CD8-positive, alpha-beta memory T cell (primary cell): ENCODE data around the gene NR3C1. TPM values are rescaled to one million over a fixed set of nuclear protein-coding genes. Genes with fewer than 3 reads are reported as not detected.
A peak's percentile ranks its signal among the peaks of the same experiment; 100 is the strongest.

ENCODE experiments used
- CTCF ChIA-PET: fragments of 350-600 bp; sonication (Branson Sonifier 250); formaldehyde crosslinking; loops from one replicate; lab custom pipeline; 2021; ENCODE audit warnings: antibody characterized with exemption; lab: Charles Lee
- POLR2A ChIA-PET: fragments of 350-600 bp; sonication (Branson Sonifier 250); formaldehyde crosslinking; loops from one replicate; lab custom pipeline; 2021; ENCODE audit warnings: antibody characterized with exemption; lab: Charles Lee
- DNase-seq, 5 donors: peaks; one replicate each; pipeline versions ENCODE4 v3.0.0 to v3.0.0-alpha.2; 2020 to 2022; ENCODE audit warnings: mixed read lengths in 1 of 5
- H3K27ac ChIP-seq: one replicate; pipeline ENCODE4 v1.7.0; 2013; ENCODE audit warnings: low read depth, mild to moderate bottlenecking, low read length, moderate library complexity
- H3K27me3 ChIP-seq: 2 replicates; pipeline ENCODE4 v1.7.0; 2013; ENCODE audit warnings: low read length, mild to moderate bottlenecking; ENCODE audit not compliant: insufficient read depth, poor library complexity, severe bottlenecking
- H3K36me3 ChIP-seq: 2 replicates; pipeline ENCODE4 v1.7.0; 2013; ENCODE audit warnings: mild to moderate bottlenecking, low read length, moderate library complexity; ENCODE audit not compliant: insufficient read depth
- H3K4me1 ChIP-seq: 2 replicates; pipeline ENCODE4 v1.7.0; 2013; ENCODE audit warnings: mild to moderate bottlenecking, low read length, moderate library complexity; ENCODE audit not compliant: insufficient read depth
- H3K4me3 ChIP-seq: 2 replicates; pipeline ENCODE4 v1.7.0; 2013; ENCODE audit warnings: mild to moderate bottlenecking, low read length
- H3K9me3 ChIP-seq: 2 replicates; pipeline ENCODE4 v1.7.0; 2013; ENCODE audit warnings: mild to moderate bottlenecking, low read length
- H3K27ac Mint-ChIP-seq, 8 donors: one replicate each; pipeline ENCODE4 v1.8.0; 2020 to 2021; ENCODE audit warnings: mixed read lengths in 8 of 8, mild to moderate bottlenecking in 6 of 8, inconsistent platforms in 3 of 8, moderate library complexity in 3 of 8
- H3K27me3 Mint-ChIP-seq, 2 donors: one replicate each; pipeline ENCODE4 v1.8.0; 2020 to 2021; ENCODE audit warnings: mixed read lengths in 2 of 2, mild to moderate bottlenecking in 1 of 2, moderate library complexity in 1 of 2
- H3K36me3 Mint-ChIP-seq, 3 donors: one replicate each; pipeline ENCODE4 v1.8.0; 2020 to 2021; ENCODE audit warnings: mixed read lengths in 3 of 3, inconsistent platforms in 1 of 3, mild to moderate bottlenecking in 1 of 3
- H3K4me1 Mint-ChIP-seq, 3 donors: one replicate each; pipeline ENCODE4 v1.8.0; 2020 to 2021; ENCODE audit warnings: mixed read lengths in 3 of 3, inconsistent platforms in 1 of 3, mild to moderate bottlenecking in 1 of 3
- H3K4me3 Mint-ChIP-seq, 7 donors: one replicate each; pipeline ENCODE4 v1.8.0; 2020 to 2021; ENCODE audit warnings: mixed read lengths in 7 of 7, mild to moderate bottlenecking in 6 of 7, moderate library complexity in 4 of 7, inconsistent platforms in 2 of 7
- H3K9me3 Mint-ChIP-seq, 5 donors: one replicate each; pipeline ENCODE4 v1.8.0; 2020 to 2022; ENCODE audit warnings: mixed read lengths in 5 of 5, mild to moderate bottlenecking in 3 of 5, moderate library complexity in 2 of 5, inconsistent platforms in 1 of 5
- polyA plus RNA-seq: library from polyadenylated mRNA; unstranded; fragments of 300-500 nt; fragmentation: Illumina TruSeq; gene quantifications from one replicate; pipeline ENCODE4 v1.2.3, GENCODE V29; 2021
- total RNA-seq, 2 experiments: library from RNA; stranded (reverse); gene quantifications; one replicate each; pipeline ENCODE4 v1.2.3, GENCODE V29; 2021

Gene NR3C1
- total and polyA plus RNA-seq, 3 experiments from 2014 or later: 65.3 to 85.5 (median 66.5) TPM

DNA sequence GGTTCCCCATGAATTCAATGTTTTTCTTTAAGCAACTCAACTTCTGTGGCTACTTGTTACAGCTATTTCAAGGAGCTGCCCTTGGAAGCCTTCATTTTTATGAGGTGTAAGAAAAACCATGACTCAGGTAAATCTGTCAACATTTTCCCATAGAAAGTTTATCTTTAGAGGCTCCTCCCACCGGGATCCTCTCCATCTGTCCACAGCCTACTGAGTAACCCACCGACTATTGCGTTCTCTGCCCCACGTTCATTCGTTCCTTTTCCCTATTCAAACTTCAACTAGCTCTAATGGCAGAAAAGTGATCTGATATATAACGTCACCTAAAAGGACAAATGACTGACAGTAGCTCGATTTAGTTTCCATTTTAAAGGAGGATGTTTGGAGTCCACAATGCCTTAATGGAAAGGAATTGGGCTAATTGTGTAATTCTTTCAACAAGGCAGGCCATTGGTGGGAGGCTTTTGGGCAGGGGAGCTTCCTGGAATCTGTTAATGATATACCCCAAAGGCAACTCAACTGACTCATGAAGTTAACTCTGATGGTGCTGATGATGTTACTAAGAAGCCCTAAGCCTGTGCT lies 29.3 kb upstream of the NR3C1 start:
- Histone ChIP-seq H3K4me3 (no peak overlapping the region), H3K4me1 (peaks cover 19% of the 10 kb centered on the region), H3K9me3 (no peaks in the 10 kb centered on the region), H3K27me3 (no peaks in the 10 kb centered on the region), H3K27ac (no peak overlapping the region), H3K36me3 (no peaks in the 10 kb centered on the region)
- no peaks in the 10 kb centered on the region for H3K27me3 Mint-ChIP-seq
- H3K27ac Mint-ChIP-seq: peak overlapping the region in 2 of 8 donors; percentile 13
- peak overlapping the region in 4 of 7 donors; percentile 15 to 62 (median 37) for H3K4me3 Mint-ChIP-seq
- H3K4me1 Mint-ChIP-seq: peaks cover 41 to 90% (median 77%) of the 10 kb centered on the region in 3 donors
- ChIA-PET POLR2A (interaction anchor here (0.5 to 5.7 kb wide), 3 partner anchors 14 to 434 kb away, joined by 3 to 123 read pairs (median 3); partner anchors contain the start of gene NR3C1), CTCF (interaction anchor here (1.3 to 5.7 kb wide), 2 partner anchors 23 to 29 kb away, joined by 3 to 71 read pairs; partner anchors contain the start of gene NR3C1)
- H3K9me3 Mint-ChIP-seq: no peaks in the 10 kb centered on the region
- peaks cover 0 to 8% (median 1%) of the 10 kb centered on the region in 3 donors for H3K36me3 Mint-ChIP-seq
- no peak for DNase-seq

DNA sequence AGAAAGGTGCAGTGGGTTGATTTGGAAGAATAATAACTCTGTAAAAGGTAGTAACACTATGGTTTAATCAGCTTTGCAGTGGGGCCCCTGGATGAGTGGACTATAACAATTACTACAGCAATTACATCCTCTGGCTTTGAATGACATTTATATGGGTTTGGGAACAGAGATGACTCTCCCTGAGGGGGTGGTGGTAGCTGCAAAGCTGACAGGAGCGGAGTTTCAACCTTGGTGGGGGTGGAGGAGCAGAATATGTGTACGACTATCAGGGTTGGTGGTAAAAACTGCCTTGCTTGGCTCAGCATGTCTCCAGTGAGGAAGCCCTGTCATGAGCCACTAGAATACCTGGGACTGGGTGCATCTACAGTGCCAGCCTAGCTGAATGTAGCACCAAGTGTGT lies 28.3 kb upstream of the NR3C1 start:
- no peaks in the 10 kb centered on the region for H3K27me3 ChIP-seq
- ChIA-PET POLR2A (interaction anchor here (0.6 to 5.7 kb wide), 2 partner anchors 19 to 28 kb away, joined by 3 to 123 read pairs; partner anchors contain the start of gene NR3C1), CTCF (interaction anchor here (5.7 kb wide), 1 partner anchor 28 kb away, joined by 71 read pairs; the partner anchor contains the start of gene NR3C1)
- Mint-ChIP-seq H3K4me1 (peaks cover 42 to 90% (median 77%) of the 10 kb centered on the region in 3 donors), H3K36me3 (peaks cover 0 to 8% (median 2%) of the 10 kb centered on the region in 3 donors), H3K27ac (peak overlapping the region in 4 of 8 donors; percentile 2 to 74 (median 36)), H3K27me3 (no peaks in the 10 kb centered on the region), H3K9me3 (no peaks in the 10 kb centered on the region), H3K4me3 (peak overlapping the region in 2 of 7 donors; percentile 5 to 62)
- H3K36me3 ChIP-seq: no peaks in the 10 kb centered on the region
- no peak for DNase-seq
- no peaks in the 10 kb centered on the region for H3K9me3 ChIP-seq
- peaks cover 19% of the 10 kb centered on the region for H3K4me1 ChIP-seq
- no peak overlapping the region for H3K4me3 ChIP-seq
- no peak overlapping the region for H3K27ac ChIP-seq

DNA sequence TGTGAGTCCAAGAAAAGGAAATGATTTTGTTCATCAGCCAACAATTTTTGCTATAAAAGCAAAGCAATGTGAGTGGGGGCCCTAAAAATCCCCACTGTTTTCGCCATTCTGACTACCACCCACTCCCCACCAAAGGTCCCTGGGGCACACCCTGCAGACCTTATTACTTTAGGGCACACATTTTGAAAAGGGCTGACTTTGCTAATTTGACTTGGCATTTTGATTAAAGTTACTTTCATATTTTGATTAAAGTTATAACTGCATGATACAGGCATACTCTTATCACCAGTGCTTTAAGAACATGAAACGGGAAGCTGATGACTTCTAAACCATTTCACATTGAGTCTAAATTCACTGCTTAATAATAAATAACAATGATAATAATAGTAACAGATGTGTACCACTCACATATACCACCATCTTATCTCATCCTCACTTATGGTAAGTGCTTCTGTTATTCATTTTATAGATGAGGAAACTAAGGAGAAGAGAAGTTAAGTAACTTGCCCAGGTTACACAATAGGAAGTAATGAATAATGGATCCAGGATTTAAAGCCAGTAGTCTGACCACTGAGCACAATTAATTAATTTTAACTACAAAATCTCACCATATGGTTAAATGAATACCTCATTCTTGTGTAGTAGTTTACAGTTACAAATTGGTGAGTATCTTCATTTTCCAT lies 25.4 kb upstream of the NR3C1 start:
- Mint-ChIP-seq H3K4me3 (peak overlapping the region in 1 of 7 donors; percentile 5), H3K4me1 (peaks cover 18 to 75% (median 59%) of the 10 kb centered on the region in 3 donors), H3K36me3 (peaks cover 0 to 6% (median 2%) of the 10 kb centered on the region in 3 donors), H3K9me3 (no peaks in the 10 kb centered on the region), H3K27ac (peak overlapping the region in 1 of 8 donors; percentile 22), H3K27me3 (no peaks in the 10 kb centered on the region)
- H3K27me3 ChIP-seq: no peaks in the 10 kb centered on the region
- POLR2A ChIA-PET: interaction anchor here (1.5 kb wide), 1 partner anchor 24 kb away, joined by 3 read pairs; no protein-coding TSS in a partner anchor
- CTCF ChIA-PET: no interaction called here
- H3K9me3 ChIP-seq: no peaks in the 10 kb centered on the region
- no peak overlapping the region for H3K4me3 ChIP-seq
- H3K36me3 ChIP-seq: no peaks in the 10 kb centered on the region
- H3K4me1 ChIP-seq: peaks cover 5% of the 10 kb centered on the region
- no peak for DNase-seq
- H3K27ac ChIP-seq: no peak overlapping the region

DNA sequence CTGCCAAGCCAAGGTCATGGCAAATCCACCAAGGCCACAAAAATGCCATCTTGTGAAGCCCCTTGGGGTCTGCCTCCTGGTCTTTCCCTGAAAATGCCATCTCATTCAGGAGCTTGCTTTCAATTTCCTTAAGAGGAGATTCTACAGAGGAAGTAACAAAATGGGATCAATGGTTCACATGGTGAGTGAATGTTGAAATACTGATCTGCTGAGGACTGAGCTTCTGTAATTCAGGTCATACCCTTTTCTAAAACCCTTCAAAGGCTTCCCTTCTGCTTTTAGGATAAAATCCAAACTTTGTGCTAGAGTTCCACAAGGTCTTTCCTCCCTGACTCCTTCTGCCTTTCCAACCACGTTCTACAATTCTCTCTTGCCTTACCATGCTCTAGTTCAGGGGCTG lies 24.7 kb upstream of the NR3C1 start:
- Mint-ChIP-seq H3K36me3 (peaks cover 0 to 6% (median 2%) of the 10 kb centered on the region in 3 donors), H3K27me3 (no peaks in the 10 kb centered on the region), H3K9me3 (no peaks in the 10 kb centered on the region), H3K4me1 (peaks cover 14 to 75% (median 53%) of the 10 kb centered on the region in 3 donors), H3K4me3 (no peak overlapping the region), H3K27ac (no peak overlapping the region)
- no peaks in the 10 kb centered on the region for H3K9me3 ChIP-seq
- H3K27ac ChIP-seq: no peak overlapping the region
- no peaks in the 10 kb centered on the region for H3K4me1 ChIP-seq
- H3K4me3 ChIP-seq: no peak overlapping the region
- no peak for DNase-seq
- POLR2A ChIA-PET: interaction anchor here (1.5 kb wide), 1 partner anchor 24 kb away, joined by 3 read pairs; no protein-coding TSS in a partner anchor
- CTCF ChIA-PET: no interaction called here
- H3K36me3 ChIP-seq: no peaks in the 10 kb centered on the region
- no peaks in the 10 kb centered on the region for H3K27me3 ChIP-seq

DNA sequence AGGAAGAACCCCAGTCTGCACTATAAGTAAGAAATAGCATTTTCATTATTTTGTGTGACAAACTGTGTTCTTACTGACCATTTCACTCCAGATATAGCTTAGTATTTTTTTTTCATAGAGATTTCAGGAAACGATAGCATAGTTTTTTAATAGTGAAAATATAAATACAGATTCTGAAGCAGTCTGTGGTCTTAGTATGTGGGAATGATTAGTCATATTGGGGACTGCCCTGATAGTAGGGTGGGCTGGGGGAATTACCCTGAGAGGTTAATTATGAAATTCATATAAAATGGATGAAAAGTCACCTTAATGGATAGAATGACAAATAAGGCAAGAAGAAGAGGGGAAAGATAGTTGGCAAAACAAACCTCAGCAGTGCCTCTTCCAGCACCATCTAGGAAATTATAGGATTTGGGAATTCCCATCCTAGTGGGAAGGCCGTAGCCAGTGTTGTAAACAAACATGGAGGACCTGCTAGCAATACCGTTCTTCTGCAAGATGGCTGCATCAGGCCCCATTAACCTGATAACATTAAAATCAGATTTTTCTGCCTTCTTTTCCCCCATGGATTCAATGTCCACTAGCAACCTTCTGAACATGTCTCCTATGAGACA lies 23.7 kb upstream of the NR3C1 start:
- peaks cover 14 to 66% (median 49%) of the 10 kb centered on the region in 3 donors for H3K4me1 Mint-ChIP-seq
- no peak overlapping the region for H3K27ac ChIP-seq
- H3K4me3 ChIP-seq: no peak overlapping the region
- no peaks in the 10 kb centered on the region for H3K27me3 ChIP-seq
- H3K4me3 Mint-ChIP-seq: no peak overlapping the region
- H3K9me3 Mint-ChIP-seq: no peaks in the 10 kb centered on the region
- ChIA-PET POLR2A (interaction anchor here (1.0 kb wide), 1 partner anchor 23 kb away, joined by 3 read pairs; no protein-coding TSS in a partner anchor), CTCF (interaction anchor here (0.6 to 0.8 kb wide), 2 partner anchors 18 to 139 kb away, joined by 3 read pairs; no protein-coding TSS in a partner anchor)
- no peaks in the 10 kb centered on the region for H3K4me1 ChIP-seq
- no peaks in the 10 kb centered on the region for H3K36me3 ChIP-seq
- H3K27me3 Mint-ChIP-seq: no peaks in the 10 kb centered on the region
- H3K27ac Mint-ChIP-seq: peak overlapping the region in 2 of 8 donors; percentile 23 to 31
- H3K36me3 Mint-ChIP-seq: peaks cover 0 to 6% (median 2%) of the 10 kb centered on the region in 3 donors
- no peaks in the 10 kb centered on the region for H3K9me3 ChIP-seq
- DNase-seq: no peak

DNA sequence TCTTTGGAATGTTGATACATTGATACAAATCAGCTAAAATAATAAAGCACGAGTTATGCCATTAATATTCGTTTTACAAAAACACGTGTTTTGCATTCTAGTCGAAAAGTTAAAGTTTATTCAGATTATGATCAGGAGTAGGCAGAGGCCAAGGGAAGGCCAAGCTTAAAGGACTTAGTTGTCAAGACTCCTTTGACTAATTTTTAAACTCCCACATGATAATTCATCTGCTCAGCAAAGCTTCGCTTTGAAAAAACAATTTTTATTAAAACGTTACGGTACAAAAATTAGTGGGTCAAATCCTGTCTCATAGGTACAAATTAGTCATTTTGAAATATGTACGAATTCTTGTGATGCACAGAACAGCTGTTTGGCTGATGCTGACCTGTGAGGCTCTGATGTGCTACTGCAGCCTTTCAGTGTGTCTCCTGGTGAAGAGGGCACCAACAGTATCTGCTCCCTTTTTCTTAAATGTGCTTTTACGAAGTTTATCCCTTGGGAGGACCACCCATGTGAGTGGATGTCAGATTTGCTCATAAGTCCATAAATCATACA lies 23.0 kb upstream of the NR3C1 start:
- Mint-ChIP-seq H3K9me3 (no peaks in the 10 kb centered on the region), H3K27ac (peak overlapping the region in 1 of 8 donors; percentile 23), H3K36me3 (peaks cover 0 to 6% (median 2%) of the 10 kb centered on the region in 3 donors), H3K4me1 (peaks cover 7 to 59% (median 42%) of the 10 kb centered on the region in 3 donors), H3K4me3 (no peak overlapping the region), H3K27me3 (no peaks in the 10 kb centered on the region)
- CTCF ChIA-PET: interaction anchor here (0.6 to 1.2 kb wide), 3 partner anchors 8 to 138 kb away, joined by 3 read pairs; no protein-coding TSS in a partner anchor
- H3K9me3 ChIP-seq: no peaks in the 10 kb centered on the region
- H3K4me1 ChIP-seq: no peaks in the 10 kb centered on the region
- H3K27me3 ChIP-seq: no peaks in the 10 kb centered on the region
- no peak overlapping the region for H3K4me3 ChIP-seq
- no peak overlapping the region for H3K27ac ChIP-seq
- H3K36me3 ChIP-seq: no peaks in the 10 kb centered on the region
- POLR2A ChIA-PET: interaction anchor here (0.5 to 1.6 kb wide), 3 partner anchors 13 to 23 kb away, joined by 3 to 8 read pairs (median 4); partner anchors contain the start of gene NR3C1
- no peak for DNase-seq

DNA sequence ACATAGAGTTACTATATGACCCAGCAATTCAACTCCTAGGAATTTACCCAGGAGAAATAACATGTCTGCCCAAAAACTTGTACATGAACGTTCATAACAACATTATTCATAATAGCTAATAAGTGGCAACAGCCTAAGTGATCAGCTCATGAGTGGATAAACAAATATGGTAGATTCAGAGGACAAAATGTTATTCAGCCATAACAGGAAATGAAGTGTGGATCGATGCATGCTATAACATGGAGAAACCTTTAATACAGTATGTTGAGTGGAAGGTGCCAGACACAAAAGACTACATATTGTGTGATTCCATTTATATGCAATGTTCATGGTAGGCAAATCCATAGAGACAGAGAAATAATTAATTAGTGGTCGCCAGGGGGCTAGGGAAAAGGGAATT lies 22.3 kb upstream of the NR3C1 start:
- Mint-ChIP-seq H3K27me3 (no peaks in the 10 kb centered on the region), H3K9me3 (no peaks in the 10 kb centered on the region), H3K4me1 (peaks cover 6 to 54% (median 37%) of the 10 kb centered on the region in 3 donors), H3K36me3 (peaks cover 0 to 7% (median 2%) of the 10 kb centered on the region in 3 donors), H3K4me3 (no peak overlapping the region), H3K27ac (peak overlapping the region in 1 of 8 donors; percentile 33)
- DNase-seq: no peak
- CTCF ChIA-PET: interaction anchor here (1.2 kb wide), 1 partner anchor 9 kb away, joined by 3 read pairs; no protein-coding TSS in a partner anchor
- Histone ChIP-seq H3K9me3 (no peaks in the 10 kb centered on the region), H3K36me3 (no peaks in the 10 kb centered on the region), H3K4me1 (no peaks in the 10 kb centered on the region), H3K27me3 (no peaks in the 10 kb centered on the region), H3K4me3 (no peak overlapping the region), H3K27ac (no peak overlapping the region)
- POLR2A ChIA-PET: interaction anchor here (0.5 to 1.6 kb wide), 2 partner anchors 12 to 23 kb away, joined by 4 to 8 read pairs; partner anchors contain the start of gene NR3C1
